Right kidney (tissue), 9 donors: ENCODE data around the gene LYPD1.
"Not testable (repeated sequence)": the region's sequence is repeated elsewhere in the genome, so short reads cannot be mapped to it uniquely, and the experiment has no call there.

Source experiments
- DNase-seq: peaks from one replicate; pipeline ENCODE4 v3.0.0-alpha.2; 2016
- long read RNA-seq, 8 donors: transcript quantifications; one replicate each; lab custom pipeline, GENCODE V29; 2026

The LYPD1 gene, protein sequence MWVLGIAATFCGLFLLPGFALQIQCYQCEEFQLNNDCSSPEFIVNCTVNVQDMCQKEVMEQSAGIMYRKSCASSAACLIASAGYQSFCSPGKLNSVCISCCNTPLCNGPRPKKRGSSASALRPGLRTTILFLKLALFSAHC
- long read RNA-seq, donor 1, transcript LYPD1-202 (3 exons, 1,891 nt) = major isoform, 68 of 77 reads
- long read RNA-seq, donor 1, partial matches to known transcripts = 0 of 77 reads
- long read RNA-seq, donor 1, other reads (novel, unspliced or antisense) = 6 of 77 reads
- long read RNA-seq, donor 2, transcript LYPD1-202 (3 exons, 1,891 nt) = major isoform, 38 of 38 reads
- long read RNA-seq, donor 2, partial matches to known transcripts = 0 of 38 reads
- long read RNA-seq, donor 2, other reads (novel, unspliced or antisense) = 0 of 38 reads
- long read RNA-seq, donor 3, transcript LYPD1-202 (3 exons, 1,891 nt) = major isoform, 32 of 34 reads
- long read RNA-seq, donor 3, partial matches to known transcripts = 0 of 34 reads
- long read RNA-seq, donor 3, other reads (novel, unspliced or antisense) = 0 of 34 reads
- long read RNA-seq, donor 4, transcript LYPD1-202 (3 exons, 1,891 nt) = major isoform, 43 of 48 reads
- long read RNA-seq, donor 4, partial matches to known transcripts = 5 of 48 reads
- long read RNA-seq, donor 4, other reads (novel, unspliced or antisense) = 0 of 48 reads
- long read RNA-seq, donor 5, transcript LYPD1-202 (3 exons, 1,891 nt) = major isoform, 59 of 59 reads
- long read RNA-seq, donor 5, partial matches to known transcripts = 0 of 59 reads
- long read RNA-seq, donor 5, other reads (novel, unspliced or antisense) = 0 of 59 reads
- long read RNA-seq, donor 6, transcript LYPD1-202 (3 exons, 1,891 nt) = major isoform, 20 of 21 reads
- long read RNA-seq, donor 6, partial matches to known transcripts = 0 of 21 reads
- long read RNA-seq, donor 6, other reads (novel, unspliced or antisense) = 0 of 21 reads
- long read RNA-seq, donor 7, transcript LYPD1-202 (3 exons, 1,891 nt) = major isoform, 70 of 87 reads
- long read RNA-seq, donor 7, partial matches to known transcripts = 15 of 87 reads
- long read RNA-seq, donor 7, other reads (novel, unspliced or antisense) = 0 of 87 reads
- long read RNA-seq, donor 8, transcript LYPD1-202 (3 exons, 1,891 nt) = major isoform, 34 of 38 reads
- long read RNA-seq, donor 8, partial matches to known transcripts = 0 of 38 reads
- long read RNA-seq, donor 8, other reads (novel, unspliced or antisense) = 0 of 38 reads

DNA sequence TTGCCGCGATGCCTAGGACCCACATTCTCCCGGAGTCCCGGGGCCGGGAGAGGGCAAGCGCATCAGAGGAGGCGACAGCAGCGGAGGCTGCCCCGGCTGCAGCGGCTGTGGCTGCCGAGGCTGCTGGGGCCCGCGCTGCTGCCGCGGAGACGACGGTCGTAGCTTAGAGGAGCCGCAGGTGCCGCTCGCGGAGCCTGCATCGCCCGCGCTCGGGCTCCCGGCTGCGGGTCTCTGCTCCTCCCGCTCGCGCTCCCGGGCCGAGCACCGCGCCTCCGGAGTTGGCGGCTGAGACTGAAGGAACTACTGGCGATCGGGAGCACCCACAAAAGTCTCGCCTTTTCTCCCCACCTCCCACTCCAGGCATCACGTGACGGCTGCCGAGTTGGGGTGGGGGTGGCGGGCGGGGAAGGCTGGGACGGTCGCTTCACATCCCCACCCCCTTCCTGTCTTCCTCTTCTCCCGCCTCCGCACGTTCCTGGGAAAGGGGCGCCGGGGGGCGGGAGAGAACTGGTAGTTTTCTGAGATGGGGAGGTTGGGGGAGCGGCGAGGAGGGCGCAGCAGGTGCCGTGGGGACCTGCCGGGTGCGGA, at the start of gene LYPD1:
Gene LYPD1, minus strand, starts transcription at position 298 of the 588 bp plus-strand sequence. Its CDS starts 273 bp downstream, at position 25.
- DNase-seq = no peak

DNA sequence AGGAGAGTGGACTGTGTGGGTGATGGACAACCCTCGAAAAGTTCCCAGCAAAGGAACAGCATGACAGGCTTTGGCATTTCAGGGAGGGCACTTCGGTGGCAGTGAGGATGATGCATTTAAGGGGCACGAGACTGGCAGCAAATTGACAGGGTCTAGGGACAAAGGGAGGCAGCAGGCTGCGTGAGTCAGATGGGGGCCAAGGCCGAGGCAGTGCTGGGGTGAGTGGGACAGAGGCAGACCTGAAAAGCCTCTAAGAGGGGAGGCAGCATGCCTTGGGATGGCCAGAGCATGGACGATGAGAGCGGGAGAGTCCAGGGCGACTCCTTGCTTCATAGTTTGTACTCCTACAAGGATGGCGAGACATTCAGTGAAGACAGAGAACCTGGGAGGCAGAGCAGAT, 49.5 kb upstream of the LYPD1 start:
- no peak for DNase-seq

DNA sequence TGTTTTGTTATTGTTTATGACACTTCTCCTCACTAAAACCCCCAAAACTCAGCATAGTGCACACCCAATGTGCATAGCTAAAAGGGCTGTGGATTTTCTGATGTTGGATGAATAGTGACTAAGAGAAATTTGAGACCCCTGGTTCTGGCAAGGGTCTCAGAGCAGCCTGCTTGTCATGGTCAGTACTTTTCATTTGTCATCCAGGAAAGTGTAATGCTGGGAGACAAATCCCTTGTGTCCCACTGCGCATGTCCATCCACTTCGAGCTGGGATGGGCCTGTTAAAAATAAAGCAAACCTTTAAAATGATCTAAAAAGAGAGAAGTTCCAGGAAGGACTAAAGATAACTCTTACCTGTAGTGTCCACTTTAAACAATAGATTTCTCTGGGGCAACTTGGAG, 46.9 kb upstream of the LYPD1 start:
- DNase-seq = no peak

DNA sequence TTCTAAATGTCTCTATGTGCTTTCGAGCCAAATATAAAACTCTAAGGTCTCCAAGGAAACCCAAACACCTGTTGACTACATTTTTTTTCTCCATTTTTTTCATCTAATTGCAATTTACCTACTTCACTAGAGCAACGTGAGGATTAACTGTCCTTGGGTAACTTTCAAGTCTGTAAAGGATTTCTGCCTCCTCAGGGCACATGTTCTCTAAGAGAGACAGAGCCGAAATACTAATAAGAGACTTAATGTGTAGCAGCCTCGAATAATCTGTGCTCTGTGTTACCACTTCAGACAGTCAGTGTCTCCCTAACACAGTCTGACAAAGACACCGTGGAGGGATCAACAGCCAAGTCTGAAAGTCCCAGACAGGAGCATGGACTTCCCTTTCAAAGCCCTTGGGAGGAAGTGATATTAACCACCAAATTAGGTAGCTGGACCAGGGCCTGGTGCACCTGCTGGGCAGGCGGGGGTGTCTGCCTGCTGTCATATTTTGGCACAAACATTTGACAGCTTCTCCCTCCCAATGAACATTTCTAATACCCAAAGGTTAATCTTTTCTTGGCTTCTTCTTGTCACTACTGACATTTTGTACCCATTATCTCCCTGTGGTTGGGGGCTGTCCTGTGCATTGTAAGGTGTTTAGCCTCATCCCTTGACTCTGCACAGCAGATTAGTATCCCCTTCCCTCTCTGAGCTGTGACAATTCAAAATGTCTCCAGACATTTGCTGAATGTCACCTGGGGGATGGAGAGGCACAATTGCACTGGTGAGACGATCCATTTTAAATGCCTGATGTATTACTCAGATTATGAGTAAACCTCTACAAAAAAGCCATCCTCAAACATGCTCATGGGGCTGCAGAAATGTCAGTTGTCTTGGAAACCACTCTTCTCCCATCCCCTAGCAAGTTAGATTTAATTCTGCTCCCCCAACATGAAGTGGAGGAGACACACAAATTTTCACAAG, 45.7 kb upstream of the LYPD1 start:
- DNase-seq = no peak

DNA sequence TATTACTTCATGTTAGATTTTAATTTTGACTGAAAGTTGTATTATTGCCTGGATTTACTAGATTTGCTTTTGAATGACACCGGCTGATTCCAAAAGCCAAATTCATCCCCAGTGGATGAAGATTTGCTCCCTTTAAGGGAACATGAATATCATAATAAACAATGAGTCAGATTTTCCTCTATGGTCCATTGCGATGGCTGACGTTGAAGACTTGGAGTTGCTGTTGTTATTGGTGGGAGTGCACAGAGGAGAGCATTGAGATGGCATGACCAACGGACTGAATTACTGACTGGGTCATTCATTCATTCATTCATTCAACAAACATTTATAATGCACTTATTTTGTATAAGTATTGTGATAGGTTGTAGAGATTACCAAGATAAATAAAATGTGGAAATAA, 33.4 kb upstream of the LYPD1 start:
- DNase-seq = no peak

DNA sequence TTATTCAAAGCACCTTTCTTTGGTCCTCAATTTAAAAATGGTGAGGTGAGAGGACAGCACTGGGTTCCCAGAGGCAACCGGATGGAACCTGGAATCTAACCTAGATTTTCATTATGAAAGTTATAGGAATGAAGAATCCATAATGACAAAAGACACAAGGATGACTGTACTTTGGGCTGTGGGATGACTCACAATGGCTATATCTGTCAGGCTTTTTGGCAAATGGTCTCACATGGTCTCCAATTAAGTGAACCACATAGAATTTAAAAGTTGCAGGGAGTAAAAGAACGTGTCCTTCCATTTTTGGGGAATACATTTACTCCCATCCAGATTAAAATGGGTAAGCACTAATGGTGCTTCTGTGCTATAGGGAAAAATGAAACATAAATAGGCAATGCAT, 31.8 kb upstream of the LYPD1 start:
- DNase-seq = no peak

DNA sequence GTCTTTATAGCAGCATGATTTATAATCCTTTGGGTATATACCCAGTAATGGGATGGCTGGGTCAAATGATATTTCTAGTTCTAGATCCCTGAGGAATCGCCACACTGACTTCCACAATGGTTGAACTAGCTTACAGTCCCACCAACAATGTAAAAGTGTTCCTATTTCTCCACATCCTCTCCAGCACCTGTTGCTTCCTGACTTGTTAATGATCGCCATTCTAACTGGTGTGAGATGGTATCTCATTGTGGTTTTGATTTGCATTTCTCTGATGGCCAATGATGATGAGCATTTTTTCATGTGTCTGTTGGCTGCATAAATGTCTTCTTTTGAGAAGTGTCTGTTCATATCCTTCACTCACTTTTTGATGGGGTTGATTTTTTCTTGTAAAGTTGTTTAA, 29.8 kb upstream of the LYPD1 start:
- not testable (repeated sequence) for DNase-seq

DNA sequence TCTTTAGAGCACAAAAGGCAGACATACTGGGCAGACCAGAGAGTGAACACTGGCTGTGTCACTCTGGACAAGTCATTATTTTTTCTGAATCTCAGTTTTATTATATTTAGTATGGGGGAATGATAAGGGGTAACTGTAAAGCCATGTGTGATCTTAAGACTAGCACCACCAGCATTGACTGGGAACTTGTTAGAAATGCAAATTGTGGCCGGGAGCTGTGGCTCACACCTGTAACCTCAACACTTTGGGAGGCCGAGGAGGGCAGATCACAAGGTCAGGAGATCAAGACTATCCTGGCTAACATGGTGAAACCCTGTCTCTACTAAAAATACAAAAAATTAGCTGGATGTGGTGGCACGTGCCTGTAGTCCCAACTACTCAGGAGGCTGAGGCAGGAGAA, 28.3 kb upstream of the LYPD1 start:
- not testable (repeated sequence) for DNase-seq

DNA sequence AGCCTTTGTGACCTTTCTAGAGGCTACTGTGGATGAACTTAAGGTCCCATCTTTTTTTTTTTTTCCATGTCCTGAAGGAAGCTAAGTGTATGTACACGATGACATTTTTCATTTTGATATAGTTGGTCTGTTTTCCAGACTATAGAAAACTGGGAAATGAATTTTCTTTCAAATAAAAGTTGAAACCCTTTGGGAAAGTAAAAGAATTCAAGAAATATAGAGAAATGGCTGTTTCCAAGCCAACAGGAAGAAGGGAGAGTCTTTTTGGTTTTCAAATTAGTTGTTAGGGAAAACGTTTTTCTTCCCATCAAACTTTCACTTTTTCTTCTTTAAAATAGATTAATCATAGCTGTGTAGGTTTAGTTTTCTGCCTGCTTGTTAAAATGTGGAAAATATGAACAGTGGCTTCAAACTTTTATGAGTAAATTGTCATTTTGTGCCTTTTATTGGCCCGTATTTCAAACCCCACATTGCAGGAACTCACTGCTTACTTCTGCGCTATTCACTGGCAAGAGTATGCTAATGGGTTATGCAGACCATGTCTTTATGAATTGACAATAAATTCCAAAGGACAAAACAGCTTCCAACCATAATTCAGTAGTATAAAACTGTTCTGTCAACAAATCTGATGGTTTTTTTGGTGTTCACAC, 27.7 kb upstream of the LYPD1 start:
- DNase-seq = no peak

DNA sequence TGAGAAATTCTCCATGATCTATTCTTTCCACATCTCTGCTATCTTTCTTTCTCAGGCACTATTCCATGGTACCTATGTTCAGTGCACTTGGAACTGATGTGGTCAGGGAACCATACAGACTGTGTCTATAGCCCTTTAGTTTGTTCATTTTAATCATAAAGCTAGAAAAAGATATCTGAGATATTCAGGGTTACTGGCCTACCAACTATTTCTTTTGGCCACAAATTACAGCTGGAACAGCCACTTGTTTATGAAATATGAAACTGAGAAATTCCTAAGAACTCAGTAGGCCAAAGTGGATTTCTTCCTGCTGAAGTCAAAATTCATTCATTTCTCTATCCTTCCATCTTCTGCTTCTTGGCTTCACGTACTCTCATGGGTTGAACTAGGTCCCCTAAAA, 22.8 kb upstream of the LYPD1 start:
- no peak for DNase-seq

DNA sequence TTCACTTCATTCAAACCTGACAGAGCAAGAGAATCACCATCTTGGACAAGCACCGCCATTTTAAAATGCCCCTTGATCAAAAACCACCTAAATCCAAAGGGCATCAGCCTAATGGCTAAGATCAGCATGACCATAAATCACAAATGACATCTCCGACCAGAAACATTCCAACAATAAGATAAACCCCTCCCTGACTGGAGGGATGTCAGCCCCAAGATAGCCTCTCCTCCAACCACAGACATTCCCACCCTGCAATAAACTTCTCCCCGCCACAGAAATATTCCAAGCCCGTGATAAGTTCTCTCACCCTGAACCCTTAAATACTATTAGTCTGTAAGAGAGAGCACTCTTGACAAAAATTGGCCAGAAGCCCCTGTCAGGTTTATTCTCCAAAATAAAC, 21.6 kb upstream of the LYPD1 start:
- no peak for DNase-seq

DNA sequence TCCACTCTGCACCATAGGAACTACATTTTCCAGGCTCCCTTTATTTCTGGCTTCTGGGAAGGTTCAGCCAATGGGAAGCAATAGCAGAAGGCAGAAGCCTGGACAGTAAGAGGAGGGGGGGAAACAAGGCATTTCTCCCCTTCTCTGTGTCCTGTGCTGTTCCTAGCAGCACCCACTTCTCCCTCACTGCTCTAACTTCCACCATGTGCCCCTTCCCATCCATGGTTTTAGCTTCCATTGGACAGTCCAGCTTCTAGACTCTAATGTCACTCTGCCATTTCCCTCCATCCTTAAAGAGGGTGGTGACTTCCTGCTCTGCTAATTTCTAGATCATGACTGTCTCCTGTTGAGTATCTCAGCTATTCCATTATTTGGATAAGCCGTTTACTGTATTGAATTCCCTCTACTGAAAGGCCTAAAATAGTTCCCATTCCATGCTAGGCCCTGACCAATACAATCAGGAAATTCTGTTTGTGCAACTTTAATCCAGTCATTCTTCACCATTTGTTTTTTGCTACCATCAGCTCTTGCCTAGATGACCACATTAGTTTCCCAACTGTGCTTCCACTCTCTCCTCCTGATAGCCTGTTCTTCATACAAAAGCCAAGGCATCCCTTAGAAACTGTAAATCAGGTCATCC, 20.8 kb upstream of the LYPD1 start:
- no peak for DNase-seq

DNA sequence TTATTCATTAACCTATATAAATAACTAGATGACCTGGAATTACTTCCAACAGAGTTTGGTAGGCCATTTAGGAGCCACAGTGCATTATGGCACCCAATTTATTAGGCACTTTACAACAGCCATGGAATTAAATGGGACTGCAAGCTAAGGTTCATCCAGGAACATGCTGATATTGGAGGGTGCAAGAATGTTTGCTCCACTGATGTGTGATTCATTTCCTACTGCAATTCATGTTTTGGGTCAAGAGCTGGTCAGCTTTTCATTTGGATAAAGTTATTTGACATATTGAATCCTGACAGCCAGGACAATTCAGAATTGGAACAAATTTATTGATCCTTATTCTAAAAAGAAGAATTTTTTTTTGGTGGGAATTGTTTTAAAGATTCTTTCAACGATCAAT, 11.8 kb upstream of the LYPD1 start:
- no peak for DNase-seq

DNA sequence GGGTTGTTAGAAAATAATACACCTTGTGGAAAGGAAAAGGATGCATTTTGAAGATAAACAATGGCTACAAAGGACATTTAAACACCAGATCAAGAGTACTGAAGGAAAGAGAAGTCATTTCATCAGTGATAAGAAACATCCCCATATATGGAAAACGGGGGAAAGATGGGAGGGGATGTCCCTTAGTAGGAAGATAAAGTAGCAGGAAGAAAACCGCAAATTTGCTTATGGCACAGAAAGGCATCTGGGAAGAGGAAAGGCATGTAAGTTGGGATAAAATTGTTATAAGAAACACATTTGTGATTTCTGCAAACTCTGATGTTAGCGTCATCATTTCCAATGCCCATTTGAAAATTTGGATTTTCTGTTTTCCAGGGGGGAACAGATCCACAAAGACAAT, 10.5 kb upstream of the LYPD1 start:
- DNase-seq = no peak

DNA sequence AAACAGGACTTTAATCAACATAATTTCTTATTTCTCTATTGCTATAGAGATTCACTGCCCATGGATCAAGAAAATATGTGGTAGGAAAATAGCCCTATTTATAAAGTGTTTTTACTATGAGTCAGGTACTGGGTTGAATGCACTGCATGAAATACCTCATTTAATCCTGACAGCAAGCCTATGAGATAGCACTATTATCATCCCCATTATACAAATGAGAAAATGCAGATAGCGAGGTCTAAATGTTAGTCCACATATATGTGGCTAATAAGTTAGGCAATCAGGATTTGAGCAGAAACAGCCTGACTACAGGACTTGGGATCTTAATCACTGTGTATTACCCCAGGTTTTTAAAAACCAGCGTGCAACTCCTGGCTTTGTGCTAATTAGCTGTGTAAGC, 8.5 kb upstream of the LYPD1 start:
- DNase-seq = no peak

DNA sequence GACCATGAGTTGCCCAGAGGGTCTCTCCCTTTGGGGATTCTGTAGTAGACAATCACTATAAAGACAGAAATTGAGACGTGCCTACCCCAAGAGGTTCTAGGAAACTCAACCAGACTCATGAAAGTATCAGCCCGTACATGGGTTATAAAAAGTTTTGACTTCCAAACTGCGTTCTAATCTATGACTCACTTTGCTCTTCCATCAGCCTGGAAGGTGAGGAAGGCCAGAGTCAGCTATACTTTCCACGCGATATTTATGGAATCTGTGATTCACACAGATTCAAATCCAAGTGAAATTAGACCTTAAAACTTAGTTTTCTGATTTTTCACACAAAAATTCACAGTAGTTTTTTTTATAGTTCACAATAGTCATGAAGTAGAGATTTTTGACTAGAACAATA, 7.7 kb upstream of the LYPD1 start:
- DNase-seq = no peak

DNA sequence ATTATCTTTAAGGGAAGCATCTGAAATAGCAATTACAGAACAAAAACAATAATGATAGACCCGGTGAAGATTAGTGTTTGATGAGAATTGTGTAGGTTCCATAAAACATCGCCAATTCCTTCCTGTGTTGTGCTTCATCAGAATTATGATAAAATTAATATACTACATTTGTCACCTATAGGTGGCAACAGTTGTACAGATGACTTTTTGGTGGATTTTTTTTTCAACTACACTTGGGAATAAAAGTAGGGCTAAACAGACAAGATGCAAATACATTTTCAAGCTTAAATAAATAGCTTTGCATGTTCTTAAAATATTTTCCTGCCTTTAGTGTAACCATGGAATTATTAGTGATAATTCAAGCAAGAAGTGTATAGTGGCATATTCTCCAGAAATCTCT, 7.0 kb upstream of the LYPD1 start:
- DNase-seq = no peak

DNA sequence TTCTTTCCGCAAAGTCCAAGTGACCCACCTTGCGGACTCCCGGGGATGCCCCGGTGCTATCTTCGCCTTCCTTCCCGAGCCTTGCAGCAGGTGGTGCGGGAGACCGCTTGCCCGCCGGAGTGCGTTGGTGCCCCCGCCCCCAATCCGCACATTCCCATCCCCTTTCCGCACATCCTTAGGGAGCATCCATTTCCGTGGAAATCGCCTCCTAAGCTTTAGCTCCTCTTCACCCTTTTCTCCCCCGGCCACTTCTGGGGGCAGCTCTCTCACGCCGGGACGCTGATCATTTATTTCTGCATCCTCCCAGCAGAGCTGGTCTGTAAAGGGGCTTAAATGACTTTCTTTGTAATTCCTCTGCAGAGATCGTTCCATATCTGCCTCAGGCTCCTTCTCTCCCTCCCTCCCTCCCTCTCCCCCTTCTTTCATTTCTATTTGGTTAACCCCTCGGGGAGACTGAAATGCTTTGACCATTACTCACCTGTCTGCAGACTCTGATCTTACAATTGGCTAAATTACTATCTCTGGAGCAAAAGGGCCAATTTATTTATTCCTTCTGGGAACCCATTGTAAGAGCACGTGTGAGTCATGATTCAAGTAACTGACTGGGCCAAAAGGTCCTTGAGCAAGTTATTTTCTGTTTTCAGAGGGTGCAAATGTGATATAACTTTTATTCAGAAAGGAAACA, 1.3 kb upstream of the LYPD1 start:
- no peak for DNase-seq

DNA sequence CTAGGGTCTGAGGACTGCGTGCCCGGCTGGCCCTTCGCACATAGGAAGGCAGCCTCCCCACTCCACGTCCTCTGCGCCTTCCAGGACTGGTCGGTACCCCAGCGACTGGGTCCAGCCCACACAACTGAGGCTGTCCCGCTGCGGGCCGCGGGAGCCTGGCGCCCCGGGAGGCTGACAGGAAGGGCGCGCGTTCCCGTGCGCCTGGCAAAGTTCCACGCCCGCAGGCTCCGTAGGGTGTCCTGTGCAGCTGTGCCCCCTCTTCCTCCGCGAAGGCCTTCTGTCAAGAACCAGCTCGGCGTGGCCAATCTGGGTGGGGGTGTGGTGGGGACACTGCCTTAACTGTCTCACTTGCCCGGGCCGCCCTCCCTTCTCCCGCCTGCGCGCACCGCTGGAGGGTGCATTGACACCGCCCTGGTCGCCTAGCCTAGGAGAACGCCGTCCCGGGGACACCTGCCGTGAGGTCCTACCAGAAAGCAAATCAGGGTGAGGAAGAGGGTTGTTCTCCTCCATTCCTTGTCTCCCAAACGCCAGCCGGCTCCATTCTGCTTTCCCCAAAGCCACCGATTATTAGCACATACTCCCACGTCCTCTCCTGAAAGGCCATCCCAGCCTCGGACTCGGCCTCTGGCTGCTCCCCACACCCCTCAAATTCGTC, 618 bp upstream of the LYPD1 start:
- peak; percentile 78 for DNase-seq
